Activated T-cell treated with anti-CD3 and anti-CD28 coated beads for 24 hours (primary cell): ENCODE results near the gene NDUFV1.
"Not testable (repeated sequence)": the region's sequence is repeated elsewhere in the genome, so short reads cannot be mapped to it uniquely, and the experiment has no call there.

Source experiments
- DNase-seq: peaks from one replicate; pipeline ENCODE4 v3.0.0-alpha.2; 2020; ENCODE audit warnings: low read depth

The NDUFV1 gene

DNA sequence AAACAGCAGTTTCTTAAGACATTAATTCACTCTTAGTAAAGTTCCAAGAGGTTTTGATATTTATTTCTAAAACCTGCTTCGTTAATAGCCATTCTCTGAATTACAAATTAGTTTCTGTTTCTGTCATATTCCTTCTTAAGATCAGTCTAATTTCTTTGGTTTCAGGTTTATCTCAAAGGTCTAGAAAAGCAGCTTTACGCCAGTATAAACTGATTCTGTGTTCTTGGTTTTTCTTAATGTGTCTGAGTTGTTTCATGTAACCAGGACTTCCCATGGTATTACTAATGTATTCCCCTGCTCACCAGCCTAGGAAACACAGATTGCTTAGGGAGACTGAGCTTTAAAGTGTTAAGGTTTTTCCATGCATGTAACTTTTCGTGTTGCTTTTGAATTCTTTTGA lies 50.6 kb downstream of the NDUFV1 start:
- DNase-seq = no peak

DNA sequence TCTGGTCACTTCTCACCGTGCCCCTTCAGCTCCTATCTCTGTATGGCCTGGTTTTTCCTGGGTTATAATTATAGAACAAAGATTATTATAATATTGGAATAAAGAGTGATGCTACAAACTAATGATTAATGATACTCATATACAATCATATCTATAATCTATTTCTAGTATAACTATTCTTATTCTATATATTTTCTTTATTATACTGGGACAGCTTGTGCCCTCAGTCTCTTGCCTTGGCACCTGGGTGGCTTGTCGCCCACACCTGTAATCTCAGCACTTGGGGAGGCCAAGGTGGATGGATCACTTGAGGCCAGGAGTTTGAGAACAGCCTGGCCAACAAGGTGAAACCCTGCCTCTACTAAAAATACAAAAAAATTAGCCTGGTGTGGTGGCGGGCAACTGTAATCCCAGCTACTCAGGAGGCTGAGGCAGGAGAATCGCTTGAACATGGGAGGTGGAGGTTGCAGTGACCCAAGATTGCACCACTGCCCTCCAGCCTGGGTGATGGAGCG lies 53.0 kb downstream of the NDUFV1 start:
- DNase-seq = not testable (repeated sequence)

DNA sequence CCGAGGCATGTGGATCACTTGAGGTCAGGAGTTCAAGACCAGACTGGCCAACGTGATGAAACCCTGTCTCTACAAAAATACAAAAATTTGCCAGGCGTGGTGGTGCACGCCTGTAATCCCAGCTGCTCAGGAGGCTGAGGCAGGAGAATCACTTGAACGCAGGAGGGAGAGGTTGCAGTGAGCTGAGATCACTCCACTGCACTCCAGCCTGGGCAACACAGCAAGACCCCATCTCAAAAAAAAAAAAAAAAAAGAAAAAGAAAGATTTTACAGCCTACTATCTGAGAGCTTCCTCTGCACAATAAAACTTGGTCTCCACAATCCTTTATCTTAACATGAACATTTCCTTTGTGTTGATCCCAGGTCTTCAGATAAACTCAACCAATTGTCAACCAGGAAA lies 54.0 kb downstream of the NDUFV1 start:
- DNase-seq = not testable (repeated sequence)
